ENCODE measurements around the gene CAMTA1.

CAMTA1 gene

DNA sequence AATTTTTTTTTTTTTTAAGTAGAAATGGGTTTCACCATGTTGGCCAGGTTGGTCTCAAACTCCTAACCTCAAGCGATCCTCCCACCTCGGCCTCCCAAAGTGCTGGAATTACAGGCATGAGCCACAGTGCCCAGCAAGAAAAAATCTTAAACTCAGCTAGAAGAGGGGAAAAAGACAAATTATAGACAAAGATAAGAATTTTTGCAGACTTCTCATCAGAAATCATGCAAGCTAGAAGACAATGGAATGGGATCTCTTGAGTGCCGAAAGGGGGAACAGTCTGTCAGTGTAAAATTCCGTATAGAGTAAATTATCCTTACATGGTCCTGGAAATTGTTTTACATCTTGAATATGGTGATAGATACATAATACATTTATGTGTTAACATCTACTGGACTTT is 294.4 kb downstream of the CAMTA1 start:
- no peak for DNase-seq (ENCODE audit: low read depth)
- H3K4me3 ChIP-seq (ENCODE audit: low read length): no peak overlapping the region
- TF ChIP-seq, protein P1, sequence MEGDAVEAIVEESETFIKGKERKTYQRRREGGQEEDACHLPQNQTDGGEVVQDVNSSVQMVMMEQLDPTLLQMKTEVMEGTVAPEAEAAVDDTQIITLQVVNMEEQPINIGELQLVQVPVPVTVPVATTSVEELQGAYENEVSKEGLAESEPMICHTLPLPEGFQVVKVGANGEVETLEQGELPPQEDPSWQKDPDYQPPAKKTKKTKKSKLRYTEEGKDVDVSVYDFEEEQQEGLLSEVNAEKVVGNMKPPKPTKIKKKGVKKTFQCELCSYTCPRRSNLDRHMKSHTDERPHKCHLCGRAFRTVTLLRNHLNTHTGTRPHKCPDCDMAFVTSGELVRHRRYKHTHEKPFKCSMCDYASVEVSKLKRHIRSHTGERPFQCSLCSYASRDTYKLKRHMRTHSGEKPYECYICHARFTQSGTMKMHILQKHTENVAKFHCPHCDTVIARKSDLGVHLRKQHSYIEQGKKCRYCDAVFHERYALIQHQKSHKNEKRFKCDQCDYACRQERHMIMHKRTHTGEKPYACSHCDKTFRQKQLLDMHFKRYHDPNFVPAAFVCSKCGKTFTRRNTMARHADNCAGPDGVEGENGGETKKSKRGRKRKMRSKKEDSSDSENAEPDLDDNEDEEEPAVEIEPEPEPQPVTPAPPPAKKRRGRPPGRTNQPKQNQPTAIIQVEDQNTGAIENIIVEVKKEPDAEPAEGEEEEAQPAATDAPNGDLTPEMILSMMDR (IDR thresholded peaks at IDR 0.05; ENCODE audit: insufficient read depth, low read depth, low read length, missing control alignments): no peak

DNA sequence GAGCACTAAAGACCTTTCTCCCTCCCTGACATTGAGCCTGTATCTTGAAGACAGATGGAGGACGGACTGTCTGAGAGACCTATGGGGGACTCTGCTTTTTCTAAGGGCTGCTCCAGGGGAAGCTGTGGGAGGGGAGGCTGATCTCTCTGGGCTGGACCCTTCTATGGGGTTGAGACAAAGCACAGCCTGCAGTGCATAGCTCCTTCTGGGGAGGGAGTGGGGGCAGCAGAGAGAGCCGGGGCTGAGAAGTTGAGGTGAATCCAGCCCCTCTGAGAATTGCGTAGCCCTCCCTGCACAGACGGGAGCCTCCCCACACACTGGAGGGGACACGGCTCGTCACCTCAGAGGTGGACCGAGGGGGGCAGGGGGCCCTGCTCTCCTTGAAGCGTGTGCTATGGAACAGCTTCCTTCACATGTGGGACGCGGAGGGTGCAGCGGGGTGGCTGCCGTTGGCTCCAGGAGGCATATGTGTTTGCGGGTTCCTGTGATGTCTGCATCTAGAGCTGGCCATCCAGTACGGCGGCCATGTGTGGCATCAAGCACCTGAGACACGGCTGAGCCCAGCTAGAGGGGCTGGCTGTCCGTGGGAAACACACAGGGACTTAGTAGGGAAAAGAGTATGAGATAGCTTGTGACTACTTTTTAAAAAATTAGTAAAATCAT is 299.1 kb downstream of the CAMTA1 start:
- DNase-seq (ENCODE audit: low read depth): no peak
- H3K4me3 ChIP-seq (ENCODE audit: low read length): no peak overlapping the region
- TF ChIP-seq, protein P1 (IDR thresholded peaks at IDR 0.05; ENCODE audit: insufficient read depth, low read depth, low read length, missing control alignments): no peak

DNA sequence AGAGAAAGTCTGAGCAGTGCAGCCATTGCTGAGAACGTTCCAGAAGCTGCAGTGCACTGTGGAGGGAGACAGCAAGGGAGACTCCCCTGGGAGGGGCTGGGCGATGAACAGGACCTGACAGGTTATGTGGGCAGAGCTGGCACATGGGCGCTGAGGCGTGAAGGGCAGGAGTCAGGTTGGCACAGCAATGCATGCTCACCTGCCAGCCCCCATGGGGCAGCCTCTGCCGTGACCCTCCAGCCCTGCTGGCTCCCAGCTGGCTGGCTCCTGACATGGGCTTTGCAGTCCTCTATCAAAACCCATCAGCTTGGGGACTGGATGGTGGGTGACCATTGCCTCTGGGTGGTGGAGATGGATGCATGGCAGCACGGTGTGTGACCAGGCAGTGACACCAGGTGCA is 300.3 kb downstream of the CAMTA1 start:
- TF ChIP-seq, protein P1 (IDR thresholded peaks at IDR 0.05; ENCODE audit: insufficient read depth, low read depth, low read length, missing control alignments): no peak
- no peak for DNase-seq (ENCODE audit: low read depth)
- H3K4me3 ChIP-seq (ENCODE audit: low read length): no peak overlapping the region

DNA sequence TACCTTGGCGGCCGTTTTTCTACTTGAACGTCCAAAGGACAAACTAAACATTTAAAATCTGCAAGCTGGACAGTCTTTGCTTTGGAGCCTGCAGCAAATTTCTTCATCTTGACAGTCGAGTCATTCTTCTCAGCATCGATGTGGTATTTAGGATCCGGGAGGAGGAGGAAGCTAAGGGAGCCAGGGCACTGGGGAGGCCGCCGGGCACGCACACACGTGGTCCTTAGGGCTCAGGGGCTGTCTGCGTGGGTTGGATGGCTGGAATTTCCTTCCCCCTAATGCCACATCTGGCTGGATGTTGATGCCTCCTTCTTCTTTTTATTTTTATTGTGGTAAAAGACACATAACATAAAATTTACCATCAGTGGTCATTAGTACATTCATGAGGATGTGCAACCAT is 300.9 kb downstream of the CAMTA1 start:
- no peak for DNase-seq (ENCODE audit: low read depth)
- TF ChIP-seq, protein P1 (IDR thresholded peaks at IDR 0.05; ENCODE audit: insufficient read depth, low read depth, low read length, missing control alignments): no peak
- no peak overlapping the region for H3K4me3 ChIP-seq (ENCODE audit: low read length)

DNA sequence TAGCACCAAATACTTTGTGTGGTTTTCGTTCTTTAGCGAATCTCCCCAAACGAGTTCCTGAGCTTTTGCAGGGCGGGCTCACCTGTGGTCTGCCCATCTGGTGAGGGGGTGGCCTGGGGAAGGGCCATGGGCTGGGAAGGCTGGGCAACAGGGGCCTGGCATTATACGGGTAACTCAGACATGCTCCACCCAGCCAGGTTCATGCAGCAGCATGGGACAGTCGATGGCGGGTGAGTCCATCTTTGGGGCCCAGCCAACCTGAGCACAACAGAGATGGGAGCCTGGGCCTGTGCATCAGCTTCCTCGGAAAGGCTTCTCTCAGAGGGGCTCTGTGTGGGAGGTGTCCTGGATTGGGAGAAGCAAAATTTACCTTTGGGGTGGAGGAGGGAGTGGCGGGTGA is 302.6 kb downstream of the CAMTA1 start:
- TF ChIP-seq, protein P1 (IDR thresholded peaks at IDR 0.05; ENCODE audit: insufficient read depth, low read depth, low read length, missing control alignments): no peak
- no peak overlapping the region for H3K4me3 ChIP-seq (ENCODE audit: low read length)
- DNase-seq (ENCODE audit: low read depth): no peak

DNA sequence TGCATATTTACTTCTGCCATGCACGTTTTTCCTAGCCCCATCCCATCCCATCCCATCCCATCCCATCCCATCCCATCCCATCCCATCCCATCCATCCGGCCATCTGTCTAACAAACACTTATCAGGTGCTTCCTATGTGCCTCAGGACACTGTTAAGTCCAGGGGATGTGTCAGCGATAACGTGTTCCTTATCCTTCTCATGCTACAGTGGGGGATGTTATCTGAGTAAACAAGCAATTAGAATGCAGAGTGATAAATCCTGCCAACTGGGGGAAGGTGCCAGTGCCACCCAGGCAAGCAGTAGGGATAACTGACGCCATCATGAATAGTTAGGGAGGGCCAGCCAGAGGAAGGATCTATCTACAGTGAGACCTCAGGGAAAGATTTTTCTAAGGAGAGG is 304.2 kb downstream of the CAMTA1 start:
- DNase-seq (ENCODE audit: low read depth): no peak
- no peak overlapping the region for H3K4me3 ChIP-seq (ENCODE audit: low read length)
- TF ChIP-seq, protein P1 (IDR thresholded peaks at IDR 0.05; ENCODE audit: insufficient read depth, low read depth, low read length, missing control alignments): no peak

DNA sequence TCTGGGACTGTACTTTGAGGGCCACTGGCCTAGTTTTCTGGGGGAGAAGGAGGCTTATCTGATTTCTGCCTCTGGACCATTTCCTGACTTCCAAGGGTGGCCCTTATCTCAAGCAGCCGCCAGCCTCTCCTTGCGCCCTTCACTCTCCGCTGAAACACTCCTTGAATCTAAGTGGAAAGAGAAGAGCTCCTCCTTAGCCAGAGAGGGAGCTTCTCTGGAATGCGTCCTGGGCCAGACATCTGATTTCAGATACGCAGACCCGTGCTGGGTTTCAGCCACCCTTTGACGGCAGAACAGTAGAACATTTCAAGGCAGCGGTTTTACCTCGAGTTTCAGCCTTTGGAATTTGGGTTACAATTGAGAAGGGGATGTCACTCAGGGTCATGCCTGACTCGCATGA is 308.0 kb downstream of the CAMTA1 start:
- no peak for DNase-seq (ENCODE audit: low read depth)
- H3K4me3 ChIP-seq (ENCODE audit: low read length): no peak overlapping the region
- TF ChIP-seq, protein P1 (IDR thresholded peaks at IDR 0.05; ENCODE audit: insufficient read depth, low read depth, low read length, missing control alignments): no peak

Data from epithelial cell of esophagus (primary cell).